Measurements from ENCODE around the gene GRAP.

DNA sequence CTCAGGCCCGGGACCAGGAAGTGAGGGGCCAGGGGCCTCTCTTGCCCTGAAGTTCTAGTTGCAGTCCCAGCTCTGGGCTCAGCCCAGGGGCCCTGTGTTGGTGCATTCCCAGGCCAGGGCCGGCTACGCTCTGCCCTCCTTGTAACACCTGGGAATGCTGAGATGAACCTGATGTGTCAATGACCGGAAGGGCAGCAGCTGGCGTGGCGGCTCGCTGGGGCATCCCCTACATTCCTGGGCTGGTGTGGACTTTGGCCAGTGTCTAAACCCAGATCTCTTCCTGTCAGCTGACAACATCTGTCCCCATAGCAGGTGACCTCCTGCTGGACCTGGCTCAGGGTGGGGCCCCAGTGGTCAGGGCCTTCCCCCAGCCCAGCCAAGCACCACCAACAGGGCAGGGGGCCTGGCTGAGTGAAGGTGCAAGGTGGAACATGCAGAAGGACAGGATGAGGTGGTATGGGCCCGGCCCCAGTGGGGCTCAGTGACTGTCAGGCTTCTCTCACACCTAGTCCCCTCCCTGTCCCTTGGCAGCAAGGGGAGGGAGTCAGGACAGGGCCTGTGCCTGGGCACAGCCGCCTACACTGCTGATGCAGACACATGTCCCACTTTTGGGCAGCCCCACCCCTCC lies 58.1 kb downstream of the GRAP start:
- TF ChIP-seq, protein P1, sequence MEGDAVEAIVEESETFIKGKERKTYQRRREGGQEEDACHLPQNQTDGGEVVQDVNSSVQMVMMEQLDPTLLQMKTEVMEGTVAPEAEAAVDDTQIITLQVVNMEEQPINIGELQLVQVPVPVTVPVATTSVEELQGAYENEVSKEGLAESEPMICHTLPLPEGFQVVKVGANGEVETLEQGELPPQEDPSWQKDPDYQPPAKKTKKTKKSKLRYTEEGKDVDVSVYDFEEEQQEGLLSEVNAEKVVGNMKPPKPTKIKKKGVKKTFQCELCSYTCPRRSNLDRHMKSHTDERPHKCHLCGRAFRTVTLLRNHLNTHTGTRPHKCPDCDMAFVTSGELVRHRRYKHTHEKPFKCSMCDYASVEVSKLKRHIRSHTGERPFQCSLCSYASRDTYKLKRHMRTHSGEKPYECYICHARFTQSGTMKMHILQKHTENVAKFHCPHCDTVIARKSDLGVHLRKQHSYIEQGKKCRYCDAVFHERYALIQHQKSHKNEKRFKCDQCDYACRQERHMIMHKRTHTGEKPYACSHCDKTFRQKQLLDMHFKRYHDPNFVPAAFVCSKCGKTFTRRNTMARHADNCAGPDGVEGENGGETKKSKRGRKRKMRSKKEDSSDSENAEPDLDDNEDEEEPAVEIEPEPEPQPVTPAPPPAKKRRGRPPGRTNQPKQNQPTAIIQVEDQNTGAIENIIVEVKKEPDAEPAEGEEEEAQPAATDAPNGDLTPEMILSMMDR (IDR thresholded peaks at IDR 0.05; ENCODE audit: poor library complexity) = no peak
- no peak for TF ChIP-seq EZH2phosphoT487 (IDR thresholded peaks at IDR 0.05; ENCODE audit: low read depth, severe bottlenecking, unreplicated experiment)
- TF ChIP-seq EZH2 (IDR thresholded peaks at IDR 0.05; ENCODE audit: borderline replicate concordance) = no peak
